ENCODE data around the gene ACBD6. TPM values are rescaled to one million over a fixed set of nuclear protein-coding genes. Genes with fewer than 3 reads are reported as not detected.

ACBD6 gene
- total RNA-seq, 2 donors from 2014 or later, result 44.0 to 53.5 TPM

GRCh38 chr1:180524915-180525714, 22.7 kb upstream of the ACBD6 start:
- Histone ChIP-seq H3K27me3 (replicated peaks; ENCODE audit: insufficient read depth) (no peaks in the 10 kb centered on the region), H3K27ac (peak overlapping the region in 1 of 2 donors; percentile 38), H3K9me3 (no peaks in the 10 kb centered on the region), H3K4me1 (ENCODE audit: control insufficient read depth in 1 of 2, low read depth in 2 of 2) (peaks cover 33 to 51% of the 10 kb centered on the region in 2 donors), H3K36me3 (no peaks in the 10 kb centered on the region), H3K4me3 (no peak overlapping the region)
- ATAC-seq (ENCODE audit: insufficient number of reproducible peaks, low FRiP score, low read depth) (no peak), DNase-seq (ENCODE audit: low spot score) (no peak)
- TF ChIP-seq CTCF (IDR thresholded peaks at IDR 0.05), result no peak

GRCh38 chr1:180524160-180524914, 22.0 kb upstream of the ACBD6 start:
- Histone ChIP-seq H3K4me3 (no peak overlapping the region), H3K9me3 (no peaks in the 10 kb centered on the region), H3K36me3 (no peaks in the 10 kb centered on the region), H3K27ac (peak overlapping the region in 1 of 2 donors; percentile 38), H3K4me1 (ENCODE audit: control insufficient read depth in 1 of 2, low read depth in 2 of 2) (peaks cover 25 to 43% of the 10 kb centered on the region in 2 donors), H3K27me3 (replicated peaks; ENCODE audit: insufficient read depth) (no peaks in the 10 kb centered on the region)
- ATAC-seq (ENCODE audit: insufficient number of reproducible peaks, low FRiP score, low read depth) (no peak), DNase-seq (ENCODE audit: low spot score) (no peak)
- no peak for TF ChIP-seq CTCF (IDR thresholded peaks at IDR 0.05)

- Histone ChIP-seq H3K4me1 (ENCODE audit: control insufficient read depth in 1 of 2, low read depth in 2 of 2) (peaks cover 10 to 24% of the 10 kb centered on the region in 2 donors), H3K4me3 (no peak overlapping the region), H3K27ac (no peak overlapping the region), H3K9me3 (no peaks in the 10 kb centered on the region), H3K27me3 (replicated peaks; ENCODE audit: insufficient read depth) (no peaks in the 10 kb centered on the region), H3K36me3 (no peaks in the 10 kb centered on the region)
- no peak for TF ChIP-seq CTCF (IDR thresholded peaks at IDR 0.05)
- DNase-seq (ENCODE audit: low spot score) (no peak), ATAC-seq (ENCODE audit: insufficient number of reproducible peaks, low FRiP score, low read depth) (no peak)
These were observed 19.8 kb upstream of the ACBD6 start for GRCh38 chr1:180522213-180522515.

- no peak overlapping the region for H3K4me3 ChIP-seq
- H3K27me3 ChIP-seq (replicated peaks; ENCODE audit: insufficient read depth), result no peaks in the 10 kb centered on the region
- no peaks in the 10 kb centered on the region for H3K9me3 ChIP-seq
- H3K36me3 ChIP-seq, result no peaks in the 10 kb centered on the region
- DNase-seq (ENCODE audit: low spot score), result no peak
- peaks cover 7 to 19% of the 10 kb centered on the region in 2 donors for H3K4me1 ChIP-seq (ENCODE audit: control insufficient read depth in 1 of 2, low read depth in 2 of 2)
- no peak overlapping the region for H3K27ac ChIP-seq
- TF ChIP-seq CTCF (IDR thresholded peaks at IDR 0.05), result no peak
- no peak for ATAC-seq (ENCODE audit: insufficient number of reproducible peaks, low FRiP score, low read depth)
These were observed 19.3 kb upstream of the ACBD6 start for GRCh38 chr1:180521474-180522212.

- Histone ChIP-seq H3K27ac (no peak overlapping the region), H3K4me3 (no peak overlapping the region), H3K27me3 (replicated peaks; ENCODE audit: insufficient read depth) (no peaks in the 10 kb centered on the region), H3K9me3 (no peaks in the 10 kb centered on the region), H3K4me1 (ENCODE audit: control insufficient read depth in 1 of 2, low read depth in 2 of 2) (peaks cover 4 to 16% of the 10 kb centered on the region in 2 donors), H3K36me3 (no peaks in the 10 kb centered on the region)
- DNase-seq (ENCODE audit: low spot score), result no peak
- TF ChIP-seq CTCF (IDR thresholded peaks at IDR 0.05), result no peak
- no peak for ATAC-seq (ENCODE audit: insufficient number of reproducible peaks, low FRiP score, low read depth)
These were observed 17.5 kb upstream of the ACBD6 start for GRCh38 chr1:180519846-180520245.
